Stomach (tissue), 4 donors: ENCODE data around the gene MAPK8IP3.

ENCODE experiments used
- EP300 ChIP-seq: sonication (generic); formaldehyde crosslinking; IDR thresholded peaks from one replicate; pipeline ENCODE4 v1.6.1; 2017; ENCODE audit warnings: antibody characterized with exemption
- TF ChIP-seq, protein P1 (sequence below), 7 experiments: fragments of 450-650 bp in 4 of 7; fragments of 200-600 bp in 3 of 7; sonication (generic) in 3 of 7; IDR thresholded peaks; one replicate each; pipeline ENCODE4 v1.5.1; 2016 to 2019; ENCODE audit warnings: antibody characterized with exemption in 7 of 7, control low read depth in 2 of 7, mild to moderate bottlenecking in 1 of 7

DNA sequence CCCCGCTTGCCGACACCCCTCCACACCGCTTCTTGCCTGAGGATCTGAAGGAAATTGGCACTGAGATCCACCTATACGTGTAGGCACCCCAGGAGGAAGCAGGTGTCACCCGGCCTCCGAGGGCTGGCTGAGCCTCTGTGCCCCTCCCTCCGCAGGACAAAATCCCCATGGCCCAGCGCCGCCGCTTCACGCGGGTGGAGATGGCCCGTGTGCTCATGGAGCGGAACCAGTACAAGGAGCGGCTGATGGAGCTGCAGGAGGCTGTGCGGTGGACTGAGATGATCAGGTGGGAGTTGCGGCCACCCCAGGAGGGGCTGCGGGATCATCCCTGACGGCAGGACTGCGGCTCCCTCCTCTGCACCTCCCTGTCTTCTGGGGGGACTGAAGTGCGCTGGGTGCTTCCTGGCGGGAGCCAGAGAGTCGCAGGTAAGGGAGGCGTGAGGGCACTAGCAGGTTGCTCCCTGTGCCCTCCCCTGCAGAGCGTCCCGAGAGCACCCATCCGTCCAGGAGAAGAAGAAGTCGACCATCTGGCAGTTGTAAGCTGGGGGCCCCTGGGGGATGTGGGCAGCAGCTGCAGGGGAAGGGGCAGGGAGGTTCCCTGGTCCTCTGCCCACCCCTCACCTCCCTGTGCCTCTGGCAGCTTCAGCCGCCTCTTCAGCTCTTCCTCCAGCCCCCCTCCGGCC lies 56.3 kb downstream of the MAPK8IP3 start:
- no peak for TF ChIP-seq EP300
- TF ChIP-seq, protein P1, sequence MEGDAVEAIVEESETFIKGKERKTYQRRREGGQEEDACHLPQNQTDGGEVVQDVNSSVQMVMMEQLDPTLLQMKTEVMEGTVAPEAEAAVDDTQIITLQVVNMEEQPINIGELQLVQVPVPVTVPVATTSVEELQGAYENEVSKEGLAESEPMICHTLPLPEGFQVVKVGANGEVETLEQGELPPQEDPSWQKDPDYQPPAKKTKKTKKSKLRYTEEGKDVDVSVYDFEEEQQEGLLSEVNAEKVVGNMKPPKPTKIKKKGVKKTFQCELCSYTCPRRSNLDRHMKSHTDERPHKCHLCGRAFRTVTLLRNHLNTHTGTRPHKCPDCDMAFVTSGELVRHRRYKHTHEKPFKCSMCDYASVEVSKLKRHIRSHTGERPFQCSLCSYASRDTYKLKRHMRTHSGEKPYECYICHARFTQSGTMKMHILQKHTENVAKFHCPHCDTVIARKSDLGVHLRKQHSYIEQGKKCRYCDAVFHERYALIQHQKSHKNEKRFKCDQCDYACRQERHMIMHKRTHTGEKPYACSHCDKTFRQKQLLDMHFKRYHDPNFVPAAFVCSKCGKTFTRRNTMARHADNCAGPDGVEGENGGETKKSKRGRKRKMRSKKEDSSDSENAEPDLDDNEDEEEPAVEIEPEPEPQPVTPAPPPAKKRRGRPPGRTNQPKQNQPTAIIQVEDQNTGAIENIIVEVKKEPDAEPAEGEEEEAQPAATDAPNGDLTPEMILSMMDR (IDR thresholded peaks at IDR 0.05): no peak
